HG03060 (cell line): ENCODE data around the gene GPT2.
A peak's percentile ranks its signal among the peaks of the same experiment; 100 is the strongest.

Source experiments
- ATAC-seq: cut with Tn5 transposase; IDR thresholded peaks from one replicate; pipeline ENCODE4 v1.9.1; 2021; ENCODE audit warnings: low read depth, moderate number of reproducible peaks; ENCODE audit not compliant: unreplicated experiment

Gene GPT2

GRCh38 chr16:46895399-46896313 lies 11.5 kb downstream of the GPT2 start:
- no peak for ATAC-seq

GRCh38 chr16:46896314-46896968 lies 12.3 kb downstream of the GPT2 start:
- ATAC-seq, result no peak

- no peak for ATAC-seq
These were observed 13.3 kb downstream of the GPT2 start for GRCh38 chr16:46897471-46897870.

- ATAC-seq, result no peak
These were observed 13.8 kb downstream of the GPT2 start for GRCh38 chr16:46898006-46898405.

GRCh38 chr16:46899443-46900143 lies 15.4 kb downstream of the GPT2 start:
- ATAC-seq, result no peak

- no peak for ATAC-seq
These were observed 16.5 kb downstream of the GPT2 start for GRCh38 chr16:46900455-46901235.

- no peak for ATAC-seq
These were observed 17.5 kb downstream of the GPT2 start for GRCh38 chr16:46901709-46902108.

- no peak for ATAC-seq
These were observed 19.2 kb downstream of the GPT2 start for GRCh38 chr16:46903255-46903905.

GRCh38 chr16:46904471-46904870 lies 20.3 kb downstream of the GPT2 start:
- ATAC-seq, result no peak

GRCh38 chr16:46906360-46907060 lies 22.3 kb downstream of the GPT2 start:
- no peak for ATAC-seq

GRCh38 chr16:46907061-46907774 lies 23.1 kb downstream of the GPT2 start:
- ATAC-seq, result no peak

GRCh38 chr16:46908540-46909372 lies 24.6 kb downstream of the GPT2 start:
- ATAC-seq, result no peak

- peak; percentile 69 for ATAC-seq
These were observed 26.9 kb downstream of the GPT2 start for GRCh38 chr16:46911038-46911437.

- no peak for ATAC-seq
These were observed 27.5 kb downstream of the GPT2 start for GRCh38 chr16:46911650-46912049.

- no peak for ATAC-seq
These were observed 30.5 kb downstream of the GPT2 start for GRCh38 chr16:46914556-46915201.

- ATAC-seq, result no peak
These were observed 31.4 kb downstream of the GPT2 start for GRCh38 chr16:46915483-46916025.

- no peak for ATAC-seq
These were observed 32.8 kb downstream of the GPT2 start for GRCh38 chr16:46916980-46917379.
